ENCODE data around the gene CDKN2C. TPM values are rescaled to one million over a fixed set of nuclear protein-coding genes. Genes with fewer than 3 reads are reported as not detected.

Gene CDKN2C
- total RNA-seq, 1 experiment from 2014 or later, result 50.4 TPM

DNA sequence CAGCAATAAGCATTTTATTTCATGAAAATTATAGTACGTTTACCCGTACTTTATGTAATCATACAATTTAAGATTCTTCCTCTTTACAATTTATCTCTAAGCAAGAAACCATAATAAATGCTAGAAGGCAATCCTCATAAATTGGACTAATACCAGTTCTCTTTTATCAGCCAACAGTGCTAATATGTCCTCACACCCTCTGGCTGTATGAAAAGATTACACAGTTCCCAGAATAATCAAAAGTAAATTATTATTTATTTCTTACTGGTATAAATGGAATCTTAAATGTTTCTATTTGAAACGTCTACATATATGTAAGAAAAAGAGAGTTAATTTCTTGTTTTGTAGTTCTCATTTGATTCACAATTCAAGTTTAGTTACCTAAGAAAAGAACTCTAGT, 3.1 kb upstream of the CDKN2C start:
- CTCF ChIA-PET, result no interaction called here
- no TSS peak for BruUV-seq (replicated peaks)

DNA sequence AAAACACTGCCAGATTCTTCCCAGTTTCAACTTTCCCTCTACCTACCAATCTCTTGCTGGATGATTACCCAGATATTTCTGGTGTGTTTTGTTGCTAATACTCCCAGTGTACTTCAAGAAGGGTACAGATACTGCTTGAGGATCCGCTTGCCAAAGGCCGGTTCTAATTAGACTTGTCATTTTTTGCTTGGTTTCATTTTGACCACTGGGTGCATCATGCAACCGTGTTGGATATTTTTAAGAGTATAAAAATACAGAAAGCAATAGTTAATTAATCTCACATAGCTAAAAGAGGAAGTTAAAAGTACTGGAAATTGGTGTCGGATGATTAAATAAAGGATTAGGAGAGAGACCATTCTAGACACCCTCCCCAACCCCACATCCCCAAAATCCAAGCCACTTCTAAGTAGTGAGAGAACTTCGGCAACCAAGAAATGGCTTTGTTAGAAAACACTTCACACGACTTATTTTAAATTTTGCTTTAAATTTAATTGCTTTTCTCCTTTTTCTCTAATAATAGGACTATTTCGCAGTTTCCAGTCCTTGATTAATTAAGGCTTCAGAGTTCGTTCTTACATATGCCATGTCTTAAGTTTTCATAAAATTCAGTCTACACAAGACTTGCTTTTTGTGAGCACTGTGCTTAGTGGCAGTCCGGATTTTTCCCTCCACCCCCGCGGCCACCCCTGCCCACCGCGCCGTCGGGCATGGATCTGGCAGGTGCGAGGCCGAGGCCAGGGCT, 2.5 kb upstream of the CDKN2C start:
- ChIA-PET POLR2A (interaction anchor here (0.8 kb wide), 1 partner anchor 11 kb away, joined by 3 read pairs; no protein-coding TSS in a partner anchor), CTCF (interaction anchor here (0.7 kb wide), 1 partner anchor 221 kb away, joined by 10 read pairs; no protein-coding TSS in a partner anchor)
- Histone ChIP-seq H3K36me3 (ENCODE audit: control insufficient read depth, insufficient read depth, low read length) (no peaks in the 10 kb centered on the region; the same call in none of the 2 replicates), H3K27me3 (ENCODE audit: control insufficient read depth, insufficient read depth, low read length) (no peaks in the 10 kb centered on the region), H3K9me3 (ENCODE audit: control insufficient read depth, insufficient read depth, low read depth, low read length) (no peaks in the 10 kb centered on the region), H3K4me3 (ENCODE audit: low read depth in 2 of 2, low read length in 2 of 2) (peak overlapping the region; percentile 74 to 95), H3K4me1 (ENCODE audit: control insufficient read depth, insufficient read depth, low read length) (peaks cover 4% of the 10 kb centered on the region; the same call in 1 of the 2 replicates), H3K27ac (ENCODE audit: low read length) (peak overlapping the region; percentile 94)
- TSS peak; percentile 91 for BruUV-seq (replicated peaks)
- no peak for ATAC-seq
- intact Hi-C loops (cut with micrococcal nuclease; ENCODE audit: unreplicated experiment) (loop anchor here (5.0 kb wide), 1 partner anchor 95 kb away; no protein-coding TSS in a partner anchor), in situ Hi-C loops (cut with HindIII; ENCODE audit: low pct_unique_long_range_greater_than_20kb, low sequenced_read_pairs) (no loop called here)
- no peak for DNase-seq (ENCODE audit: low read depth, low spot score)
- TF ChIP-seq, protein P1, sequence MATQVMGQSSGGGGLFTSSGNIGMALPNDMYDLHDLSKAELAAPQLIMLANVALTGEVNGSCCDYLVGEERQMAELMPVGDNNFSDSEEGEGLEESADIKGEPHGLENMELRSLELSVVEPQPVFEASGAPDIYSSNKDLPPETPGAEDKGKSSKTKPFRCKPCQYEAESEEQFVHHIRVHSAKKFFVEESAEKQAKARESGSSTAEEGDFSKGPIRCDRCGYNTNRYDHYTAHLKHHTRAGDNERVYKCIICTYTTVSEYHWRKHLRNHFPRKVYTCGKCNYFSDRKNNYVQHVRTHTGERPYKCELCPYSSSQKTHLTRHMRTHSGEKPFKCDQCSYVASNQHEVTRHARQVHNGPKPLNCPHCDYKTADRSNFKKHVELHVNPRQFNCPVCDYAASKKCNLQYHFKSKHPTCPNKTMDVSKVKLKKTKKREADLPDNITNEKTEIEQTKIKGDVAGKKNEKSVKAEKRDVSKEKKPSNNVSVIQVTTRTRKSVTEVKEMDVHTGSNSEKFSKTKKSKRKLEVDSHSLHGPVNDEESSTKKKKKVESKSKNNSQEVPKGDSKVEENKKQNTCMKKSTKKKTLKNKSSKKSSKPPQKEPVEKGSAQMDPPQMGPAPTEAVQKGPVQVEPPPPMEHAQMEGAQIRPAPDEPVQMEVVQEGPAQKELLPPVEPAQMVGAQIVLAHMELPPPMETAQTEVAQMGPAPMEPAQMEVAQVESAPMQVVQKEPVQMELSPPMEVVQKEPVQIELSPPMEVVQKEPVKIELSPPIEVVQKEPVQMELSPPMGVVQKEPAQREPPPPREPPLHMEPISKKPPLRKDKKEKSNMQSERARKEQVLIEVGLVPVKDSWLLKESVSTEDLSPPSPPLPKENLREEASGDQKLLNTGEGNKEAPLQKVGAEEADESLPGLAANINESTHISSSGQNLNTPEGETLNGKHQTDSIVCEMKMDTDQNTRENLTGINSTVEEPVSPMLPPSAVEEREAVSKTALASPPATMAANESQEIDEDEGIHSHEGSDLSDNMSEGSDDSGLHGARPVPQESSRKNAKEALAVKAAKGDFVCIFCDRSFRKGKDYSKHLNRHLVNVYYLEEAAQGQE (IDR thresholded peaks at IDR 0.05; ENCODE audit: insufficient read depth in 1 of 2, low read depth in 2 of 2, low read length in 1 of 2), result no peak
- no peak for TF ChIP-seq POLR2AphosphoS5 (IDR thresholded peaks at IDR 0.05; ENCODE audit: low read depth, low read length)
- TF ChIP-seq TCF7L2 (IDR thresholded peaks at IDR 0.05; ENCODE audit: low read depth, low read length), result no peak; the same call in 1 of the 2 replicates
- no peak for TF ChIP-seq SIN3A (IDR thresholded peaks at IDR 0.05; ENCODE audit: borderline replicate concordance, insufficient read depth, low read depth, low read length)
- TF ChIP-seq, protein P2, sequence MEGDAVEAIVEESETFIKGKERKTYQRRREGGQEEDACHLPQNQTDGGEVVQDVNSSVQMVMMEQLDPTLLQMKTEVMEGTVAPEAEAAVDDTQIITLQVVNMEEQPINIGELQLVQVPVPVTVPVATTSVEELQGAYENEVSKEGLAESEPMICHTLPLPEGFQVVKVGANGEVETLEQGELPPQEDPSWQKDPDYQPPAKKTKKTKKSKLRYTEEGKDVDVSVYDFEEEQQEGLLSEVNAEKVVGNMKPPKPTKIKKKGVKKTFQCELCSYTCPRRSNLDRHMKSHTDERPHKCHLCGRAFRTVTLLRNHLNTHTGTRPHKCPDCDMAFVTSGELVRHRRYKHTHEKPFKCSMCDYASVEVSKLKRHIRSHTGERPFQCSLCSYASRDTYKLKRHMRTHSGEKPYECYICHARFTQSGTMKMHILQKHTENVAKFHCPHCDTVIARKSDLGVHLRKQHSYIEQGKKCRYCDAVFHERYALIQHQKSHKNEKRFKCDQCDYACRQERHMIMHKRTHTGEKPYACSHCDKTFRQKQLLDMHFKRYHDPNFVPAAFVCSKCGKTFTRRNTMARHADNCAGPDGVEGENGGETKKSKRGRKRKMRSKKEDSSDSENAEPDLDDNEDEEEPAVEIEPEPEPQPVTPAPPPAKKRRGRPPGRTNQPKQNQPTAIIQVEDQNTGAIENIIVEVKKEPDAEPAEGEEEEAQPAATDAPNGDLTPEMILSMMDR (IDR thresholded peaks at IDR 0.05), result no peak

More for the DNA sequence above, 3.1 kb upstream of the CDKN2C start:
- in situ Hi-C loops (cut with HindIII; ENCODE audit: low pct_unique_long_range_greater_than_20kb, low sequenced_read_pairs) (no loop called here), intact Hi-C loops (cut with micrococcal nuclease; ENCODE audit: unreplicated experiment) (loop anchor here (5.0 kb wide), 1 partner anchor 95 kb away; no protein-coding TSS in a partner anchor)
- ATAC-seq (no peak), DNase-seq (ENCODE audit: low read depth, low spot score) (no peak)
- H3K36me3 ChIP-seq (ENCODE audit: control insufficient read depth, insufficient read depth, low read length), result no peaks in the 10 kb centered on the region; the same call in none of the 2 replicates
- peak overlapping the region; percentile 74 to 95; a peak in 3 of 4 replicates for H3K4me3 ChIP-seq (ENCODE audit: low read depth in 2 of 2, low read length in 2 of 2)
- TF ChIP-seq TCF7L2 (IDR thresholded peaks at IDR 0.05; ENCODE audit: low read depth, low read length), result no peak
- no peak for TF ChIP-seq SIN3A (IDR thresholded peaks at IDR 0.05; ENCODE audit: borderline replicate concordance, insufficient read depth, low read depth, low read length)
- TF ChIP-seq, protein P2 (IDR thresholded peaks at IDR 0.05), result no peak
- no peak for TF ChIP-seq POLR2AphosphoS5 (IDR thresholded peaks at IDR 0.05; ENCODE audit: low read depth, low read length)
- TF ChIP-seq, protein P1 (IDR thresholded peaks at IDR 0.05; ENCODE audit: insufficient read depth in 1 of 2, low read depth in 2 of 2, low read length in 1 of 2), result no peak
- H3K9me3 ChIP-seq (ENCODE audit: control insufficient read depth, insufficient read depth, low read depth, low read length), result no peaks in the 10 kb centered on the region
- peaks cover 4% of the 10 kb centered on the region; the same call in 1 of the 2 replicates for H3K4me1 ChIP-seq (ENCODE audit: control insufficient read depth, insufficient read depth, low read length)
- H3K27me3 ChIP-seq (ENCODE audit: control insufficient read depth, insufficient read depth, low read length), result no peaks in the 10 kb centered on the region
- peak overlapping the region; percentile 94 for H3K27ac ChIP-seq (ENCODE audit: low read length)
- POLR2A ChIA-PET, result no interaction called here

All from Panc1 (cell line).